SU-DHL-6 (cell line): ENCODE measurements around the gene IFNGR1.

Source experiments
- CTCF ChIP-seq: fragments of 200-600 bp; sonication (generic); IDR thresholded peaks from one replicate; pipeline ENCODE4 v1.5.1; 2017; ENCODE audit warnings: antibody characterized with exemption, mild to moderate bottlenecking, low read length, moderate library complexity; ENCODE audit not compliant: insufficient read depth, poor library complexity, severe bottlenecking
- EZH2phosphoT487 ChIP-seq: fragments of 200-600 bp; sonication (generic), shearing (Covaris generic); conservative IDR thresholded peaks from 2 replicates; pipeline ENCODE4 v1.6.1; 2018; ENCODE audit warnings: mild to moderate bottlenecking, antibody characterized with exemption, low read length, moderate library complexity, mixed read lengths

GRCh38 chr6:137210903-137211302, 8.3 kb downstream of the IFNGR1 start:
- TF ChIP-seq CTCF, result no peak
- TF ChIP-seq EZH2phosphoT487, result no peak
